K562 (cell line): ENCODE data around the gene DEK. TPM values are rescaled to one million over a fixed set of nuclear protein-coding genes. Genes with fewer than 3 reads are reported as not detected.

ENCODE experiments used
- ARNT ChIP-seq, 2 experiments: fragments of 450-650 bp; IDR thresholded peaks; 2 replicates each; pipeline ENCODE4 v1.6.1; 2016; ENCODE audit warnings: mild to moderate bottlenecking in 1 of 2
- CHD2 ChIP-seq: IDR thresholded peaks from 2 replicates; pipeline ENCODE4 v1.6.1; 2011; ENCODE audit warnings: low read depth, low read length
- CLOCK ChIP-seq: fragments of 250-450 bp; sonication (Bioruptor Pico); IDR thresholded peaks from 2 replicates; pipeline ENCODE4 v1.4.0; 2020; ENCODE audit warnings: mild to moderate bottlenecking, moderate library complexity, borderline replicate concordance
- CREM ChIP-seq: IDR thresholded peaks from 2 replicates; pipeline ENCODE4 v1.6.1; 2014; ENCODE audit warnings: antibody characterized with exemption, low read depth
- CUX1 ChIP-seq: fragments of 200-800 bp; sonication (Bioruptor generic); IDR thresholded peaks from 2 replicates; pipeline ENCODE4 v1.6.1; 2016; ENCODE audit warnings: missing genetic modification characterization, missing compliant biosample characterization
- EP400 ChIP-seq: fragments of 450-650 bp; IDR thresholded peaks from 2 replicates; pipeline ENCODE4 v1.6.1; 2017; ENCODE audit warnings: antibody characterized with exemption, mild to moderate bottlenecking, moderate library complexity
- FOXJ3 ChIP-seq: sonication (generic); formaldehyde crosslinking; IDR thresholded peaks from 2 replicates; pipeline ENCODE4 v1.4.0; 2020; ENCODE audit warnings: mild to moderate bottlenecking, missing genetic modification reagents
- GTF2A2 ChIP-seq: IDR thresholded peaks from 2 replicates; pipeline ENCODE4 v1.6.1; 2016; ENCODE audit warnings: mild to moderate bottlenecking, missing genetic modification characterization, missing compliant biosample characterization
- ID3 ChIP-seq, 2 experiments: fragments of 250-450 bp in 1 of 2; fragments of 450-650 bp in 1 of 2; sonication (Bioruptor Pico) in 1 of 2; IDR thresholded peaks; 2 replicates each; pipeline versions ENCODE4 v1.6.1 to v1.8.0; 2016 to 2021; ENCODE audit warnings: mild to moderate bottlenecking in 2 of 2, moderate library complexity in 2 of 2, missing compliant biosample characterization in 1 of 2, missing genetic modification characterization in 1 of 2
- KDM2B ChIP-seq: fragments of 250-450 bp; sonication (Bioruptor Pico); IDR thresholded peaks from 2 replicates; pipeline ENCODE4 v1.8.0; 2021; ENCODE audit warnings: mild to moderate bottlenecking, moderate library complexity
- NFRKB ChIP-seq: fragments of 450-650 bp; IDR thresholded peaks from 2 replicates; pipeline ENCODE4 v1.6.1; 2016; ENCODE audit warnings: low read depth
- POLR2AphosphoS2 ChIP-seq: IDR thresholded peaks from 2 replicates; pipeline ENCODE4 v1.6.1; 2012; ENCODE audit warnings: low read length, improper control_type of control experiment
- SMC3 ChIP-seq: conservative IDR thresholded peaks from 2 replicates; pipeline ENCODE4 v1.6.1; 2011; ENCODE audit warnings: low read depth, low read length, improper control_type of control experiment; ENCODE audit not compliant: insufficient read depth
- TCF7L2 ChIP-seq: fragments of 150-350 bp; IDR thresholded peaks from 2 replicates; pipeline ENCODE4 v1.6.1; 2016; ENCODE audit warnings: low read depth, mild to moderate bottlenecking, low read length, moderate library complexity
- TRIM24 ChIP-seq, 2 experiments: fragments of 450-650 bp; IDR thresholded peaks; 2 replicates each; pipeline ENCODE4 v1.6.1; 2016
- XRCC4 ChIP-seq: IDR thresholded peaks from one replicate; pipeline ENCODE4 v1.6.1; 2011; ENCODE audit not compliant: insufficient read depth, insufficient read length; ENCODE audit errors: extremely low read depth
- ZNF316 ChIP-seq: fragments of 450-650 bp; IDR thresholded peaks from 2 replicates; pipeline ENCODE4 v1.6.1; 2016
- ZNF512 ChIP-seq: IDR thresholded peaks from 2 replicates; pipeline ENCODE4 v1.6.1; 2016; ENCODE audit warnings: missing genetic modification characterization, missing compliant biosample characterization
- ZSCAN32 ChIP-seq: fragments of 450-650 bp; formaldehyde crosslinking; IDR thresholded peaks from 2 replicates; pipeline ENCODE4 v1.4.0; 2020; ENCODE audit warnings: mild to moderate bottlenecking, moderate library complexity
- polyA plus RNA-seq, 8 experiments: library from polyadenylated mRNA; depleted of rRNA in 4 of 8; stranded (reverse) in 5 of 8; unstranded in 3 of 8; fragments of >200 nt; fragmentation: Nextera tagmentation in 2 of 8; fragmentation: Illumina TruSeq in 1 of 8; extraction: Ambion mirVana in 2 of 8; extraction: Trizol in 1 of 8; gene quantifications; 2 replicates each; pipeline versions ENCODE4 v1.2.1 to v1.2.3, GENCODE V29; 2011 to 2014; ENCODE audit warnings: inconsistent platforms in 1 of 8, missing spikeins in 1 of 8
- total RNA-seq, 7 experiments: library from RNA; depleted of rRNA in 6 of 7; stranded (reverse); fragments of >200 nt in 6 of 7; fragmentation: Illumina TruSeq in 2 of 7; extraction: Trizol in 2 of 7; gene quantifications; 2 replicates each; pipeline versions ENCODE4 v1.2.1 to v1.2.3, GENCODE V29; 2011 to 2021; ENCODE audit warnings: low replicate concordance in 1 of 7

Gene DEK
- total and polyA plus RNA-seq, 9 of the 15 experiments (the other 6 are each of a cell fraction or from before 2014, with no cell fraction given) = 82.3 to 338 (median 184) TPM

GRCh38 chr6:18263418-18264218 is 712 bp downstream of the DEK start (continued):
- TF ChIP-seq ZNF512 (tag) (peak; percentile 60; the same call in 1 of the 2 replicates), ARNT (IDR thresholded peaks at IDR 0.05) (no peak), ID3 (CRISPR knock-in tag; IDR thresholded peaks at IDR 0.05) (no peak), ID3 (tag; IDR thresholded peaks at IDR 0.05) (no peak), POLR2AphosphoS2 (no peak), NFRKB (peak; percentile 55; the same call in 1 of the 2 replicates), SMC3 (no peak), ZNF316 (no peak), GTF2A2 (tag) (no peak), CLOCK (no peak), TCF7L2 (no peak), CUX1 (CRISPR knock-in tag) (no peak), FOXJ3 (no peak), XRCC4 (no peak), ZSCAN32 (CRISPR knock-in tag) (no peak), TRIM24 (IDR thresholded peaks at IDR 0.05) (no peak), KDM2B (CRISPR knock-in tag) (no peak), EP400 (peak; percentile 70), CREM (no peak), CHD2 (no peak)
